ENCODE measurements around the gene FCGR1A.
"Not testable (repeated sequence)": the region's sequence is repeated elsewhere in the genome, so short reads cannot be mapped to it uniquely, and the experiment has no call there.

GRCh38 chr1:149832316-149833126, 50.0 kb downstream of the FCGR1A start:
- not testable (repeated sequence) for TF ChIP-seq CTCF, EZH2 (IDR thresholded peaks at IDR 0.05)
